Loucy (cell line): ENCODE measurements around the gene MACC1.

ENCODE experiments used
- CTCF ChIP-seq: fragments of 200-600 bp; sonication (generic); conservative IDR thresholded peaks from 2 replicates; pipeline ENCODE4 v1.5.1; 2014; ENCODE audit warnings: mild to moderate bottlenecking, antibody characterized with exemption, low read length
- EZH2phosphoT487 ChIP-seq: fragments of 200-600 bp; IDR thresholded peaks from 2 replicates; pipeline ENCODE4 v1.6.1; 2018; ENCODE audit warnings: antibody characterized with exemption, mild to moderate bottlenecking, moderate library complexity, borderline replicate concordance

GRCh38 chr7:20112696-20113095 is 104.5 kb downstream of the MACC1 start:
- TF ChIP-seq EZH2phosphoT487 (no peak), CTCF (no peak)
